Neural progenitor cell (in vitro differentiated cells): ENCODE data around the gene OR51D1. TPM values are rescaled to one million over a fixed set of nuclear protein-coding genes. Genes with fewer than 3 reads are reported as not detected.

Source experiments
- DNase-seq: peaks from one replicate; pipeline ENCODE4 v3.0.0-alpha.2; 2016; ENCODE audit warnings: low spot score
- H2AFZ ChIP-seq: fragments of 200-600 bp; sonication (generic); replicated peaks from 2 replicates; pipeline ENCODE4 v1.6.1; 2016; ENCODE audit warnings: antibody characterized with exemption
- H3F3A ChIP-seq: fragments of 200-600 bp; sonication (generic); 2 replicates; pipeline ENCODE4 v1.6.1; 2016; ENCODE audit warnings: antibody characterized with exemption, low read depth
- H3K27ac ChIP-seq: fragments of 200-600 bp; sonication (generic); 2 replicates; pipeline ENCODE4 v1.5.1; 2016; ENCODE audit warnings: mild to moderate bottlenecking
- H3K27me3 ChIP-seq: fragments of 200-600 bp; sonication (generic); 2 replicates; pipeline ENCODE4 v1.6.1; 2016; ENCODE audit warnings: mild to moderate bottlenecking, moderate library complexity
- H3K36me3 ChIP-seq: fragments of 200-600 bp; sonication (generic); 2 replicates; pipeline ENCODE4 v1.5.1; 2016
- H3K4me1 ChIP-seq: fragments of 200-600 bp; sonication (generic); 2 replicates; pipeline ENCODE4 v1.6.1; 2016; ENCODE audit warnings: mixed run types
- H3K4me2 ChIP-seq: fragments of 200-600 bp; sonication (generic); 2 replicates; pipeline ENCODE4 v1.6.1; 2016
- H3K4me3 ChIP-seq: fragments of 200-600 bp; sonication (generic); 2 replicates; pipeline ENCODE4 v1.5.1; 2016
- H3K79me2 ChIP-seq: fragments of 200-600 bp; sonication (generic); 2 replicates; pipeline ENCODE4 v1.6.1; 2016; ENCODE audit warnings: low read depth
- H3K9ac ChIP-seq: fragments of 200-600 bp; sonication (generic); 2 replicates; pipeline ENCODE4 v1.6.1; 2016
- H3K9me3 ChIP-seq: fragments of 200-600 bp; sonication (generic); 2 replicates; pipeline ENCODE4 v1.5.1; 2016; ENCODE audit warnings: low read depth
- H4K20me1 ChIP-seq: fragments of 200-600 bp; sonication (generic); 2 replicates; pipeline ENCODE4 v1.6.1; 2016; ENCODE audit warnings: low read depth
- H3K27ac Mint-ChIP-seq: 3 replicates; pipeline ENCODE4 v1.8.0; 2021; ENCODE audit warnings: mixed read lengths
- H3K27me3 Mint-ChIP-seq: 2 replicates; pipeline ENCODE4 v1.8.0; 2022; ENCODE audit warnings: low read depth, mild to moderate bottlenecking, inconsistent platforms, moderate library complexity, mixed read lengths; ENCODE audit not compliant: insufficient read depth
- H3K36me3 Mint-ChIP-seq: 3 replicates; pipeline ENCODE4 v1.8.0; 2021; ENCODE audit warnings: mixed read lengths
- H3K4me1 Mint-ChIP-seq: 3 replicates; pipeline ENCODE4 v1.8.0; 2021; ENCODE audit warnings: mixed read lengths
- H3K4me3 Mint-ChIP-seq: 3 replicates; pipeline ENCODE4 v1.8.0; 2021; ENCODE audit warnings: mild to moderate bottlenecking, moderate library complexity, mixed read lengths
- H3K9me3 Mint-ChIP-seq: 3 replicates; pipeline ENCODE4 v1.8.0; 2020; ENCODE audit warnings: mixed read lengths
- EZH2 ChIP-seq: fragments of 200-600 bp; sonication (generic); IDR thresholded peaks from 2 replicates; pipeline ENCODE4 v1.6.1; 2017; ENCODE audit warnings: antibody characterized with exemption, mild to moderate bottlenecking, moderate library complexity
- EZH2phosphoT487 ChIP-seq: fragments of 200-600 bp; sonication (generic); IDR thresholded peaks from 2 replicates; pipeline ENCODE4 v1.6.1; 2017; ENCODE audit warnings: antibody characterized with exemption
- total RNA-seq: library from RNA; depleted of rRNA; stranded (reverse); fragments of >200 nt; gene quantifications from 2 replicates; pipeline ENCODE4 v1.2.3, GENCODE V29; 2015; ENCODE audit warnings: low replicate concordance
- TF ChIP-seq, protein P1 (sequence below): fragments of 200-600 bp; sonication (generic); IDR thresholded peaks from 2 replicates; pipeline ENCODE4 v1.5.1; 2017; ENCODE audit warnings: antibody characterized with exemption, mild to moderate bottlenecking

The OR51D1 gene
- total RNA-seq, 1 donor from 2014 or later: not detected

GRCh38 chr11:4605057-4605456, 32.2 kb upstream of the OR51D1 start:
- Histone ChIP-seq H3K27me3 (no peaks in the 10 kb centered on the region), H2AFZ (no peak overlapping the region), H3K27ac (no peak overlapping the region), H3F3A (peaks cover 13% of the 10 kb centered on the region), H3K79me2 (no peaks in the 10 kb centered on the region), H3K4me1 (peaks cover 4% of the 10 kb centered on the region), H3K9ac (no peak overlapping the region), H4K20me1 (no peaks in the 10 kb centered on the region), H3K4me2 (no peak overlapping the region), H3K36me3 (no peaks in the 10 kb centered on the region), H3K4me3 (no peak overlapping the region), H3K9me3 (no peaks in the 10 kb centered on the region)
- TF ChIP-seq, protein P1, sequence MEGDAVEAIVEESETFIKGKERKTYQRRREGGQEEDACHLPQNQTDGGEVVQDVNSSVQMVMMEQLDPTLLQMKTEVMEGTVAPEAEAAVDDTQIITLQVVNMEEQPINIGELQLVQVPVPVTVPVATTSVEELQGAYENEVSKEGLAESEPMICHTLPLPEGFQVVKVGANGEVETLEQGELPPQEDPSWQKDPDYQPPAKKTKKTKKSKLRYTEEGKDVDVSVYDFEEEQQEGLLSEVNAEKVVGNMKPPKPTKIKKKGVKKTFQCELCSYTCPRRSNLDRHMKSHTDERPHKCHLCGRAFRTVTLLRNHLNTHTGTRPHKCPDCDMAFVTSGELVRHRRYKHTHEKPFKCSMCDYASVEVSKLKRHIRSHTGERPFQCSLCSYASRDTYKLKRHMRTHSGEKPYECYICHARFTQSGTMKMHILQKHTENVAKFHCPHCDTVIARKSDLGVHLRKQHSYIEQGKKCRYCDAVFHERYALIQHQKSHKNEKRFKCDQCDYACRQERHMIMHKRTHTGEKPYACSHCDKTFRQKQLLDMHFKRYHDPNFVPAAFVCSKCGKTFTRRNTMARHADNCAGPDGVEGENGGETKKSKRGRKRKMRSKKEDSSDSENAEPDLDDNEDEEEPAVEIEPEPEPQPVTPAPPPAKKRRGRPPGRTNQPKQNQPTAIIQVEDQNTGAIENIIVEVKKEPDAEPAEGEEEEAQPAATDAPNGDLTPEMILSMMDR: no peak
- no peak for TF ChIP-seq EZH2
- TF ChIP-seq EZH2phosphoT487: no peak
- DNase-seq: no peak
- Mint-ChIP-seq H3K4me3 (no peak overlapping the region), H3K4me1 (peaks cover 11% of the 10 kb centered on the region), H3K27ac (no peak overlapping the region), H3K9me3 (no peaks in the 10 kb centered on the region), H3K36me3 (peaks cover 13% of the 10 kb centered on the region), H3K27me3 (no peaks in the 10 kb centered on the region)

DNA sequence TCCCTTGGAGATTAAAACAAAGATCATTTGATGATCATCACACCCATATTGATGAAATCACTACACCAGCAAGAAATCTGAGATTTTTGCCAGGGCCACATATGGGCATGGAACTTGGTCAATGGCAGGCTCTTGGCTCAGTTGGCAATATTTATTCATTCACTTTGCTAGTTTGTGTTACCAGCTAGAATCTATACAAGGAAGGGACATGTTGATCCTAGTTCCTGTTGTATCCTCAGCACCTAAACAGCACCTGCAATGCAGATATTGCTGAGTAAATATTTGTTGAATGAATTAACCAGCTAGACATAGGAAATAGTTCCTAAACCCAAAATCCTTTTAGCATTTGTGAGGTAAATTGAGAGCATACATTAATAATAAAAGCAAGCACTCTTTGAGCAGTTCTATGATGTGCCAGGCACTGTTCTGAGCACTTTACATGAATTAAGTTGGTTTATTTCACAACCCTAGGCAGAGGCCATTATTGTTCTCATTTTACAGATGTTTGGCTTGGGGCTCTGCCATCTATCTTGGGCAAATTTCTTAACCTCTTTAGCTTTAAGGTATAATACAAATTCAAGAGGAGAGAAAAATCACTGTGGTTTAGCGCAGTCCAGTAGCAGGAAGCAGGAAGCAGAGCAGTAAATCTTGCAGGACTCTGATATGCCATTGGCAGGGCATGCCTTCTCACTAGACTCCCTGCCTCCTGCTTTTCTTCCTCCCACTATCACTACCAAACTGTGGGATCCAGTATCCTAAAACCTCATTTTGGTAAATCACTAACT, 30.9 kb upstream of the OR51D1 start:
- peak overlapping the region; percentile 93 for H3K4me3 Mint-ChIP-seq
- no peaks in the 10 kb centered on the region for H3K27me3 ChIP-seq
- H3K4me2 ChIP-seq: peak overlapping the region; percentile 82
- no peak for TF ChIP-seq EZH2
- no peak for TF ChIP-seq EZH2phosphoT487
- TF ChIP-seq, protein P1: no peak
- H3F3A ChIP-seq: peaks cover 13% of the 10 kb centered on the region
- no peak overlapping the region for H2AFZ ChIP-seq
- H3K36me3 Mint-ChIP-seq: peaks cover 5% of the 10 kb centered on the region
- peaks cover 11% of the 10 kb centered on the region for H3K4me1 Mint-ChIP-seq
- DNase-seq: no peak
- peaks cover 4% of the 10 kb centered on the region for H3K4me1 ChIP-seq
- no peaks in the 10 kb centered on the region for H3K36me3 ChIP-seq
- H3K27me3 Mint-ChIP-seq: no peaks in the 10 kb centered on the region
- H3K9ac ChIP-seq: no peak overlapping the region
- peak overlapping the region; percentile 64 for H3K4me3 ChIP-seq
- H3K27ac Mint-ChIP-seq: no peak overlapping the region
- no peaks in the 10 kb centered on the region for H3K9me3 ChIP-seq
- no peak overlapping the region for H3K27ac ChIP-seq
- no peaks in the 10 kb centered on the region for H3K79me2 ChIP-seq
- no peaks in the 10 kb centered on the region for H4K20me1 ChIP-seq
- no peaks in the 10 kb centered on the region for H3K9me3 Mint-ChIP-seq

DNA sequence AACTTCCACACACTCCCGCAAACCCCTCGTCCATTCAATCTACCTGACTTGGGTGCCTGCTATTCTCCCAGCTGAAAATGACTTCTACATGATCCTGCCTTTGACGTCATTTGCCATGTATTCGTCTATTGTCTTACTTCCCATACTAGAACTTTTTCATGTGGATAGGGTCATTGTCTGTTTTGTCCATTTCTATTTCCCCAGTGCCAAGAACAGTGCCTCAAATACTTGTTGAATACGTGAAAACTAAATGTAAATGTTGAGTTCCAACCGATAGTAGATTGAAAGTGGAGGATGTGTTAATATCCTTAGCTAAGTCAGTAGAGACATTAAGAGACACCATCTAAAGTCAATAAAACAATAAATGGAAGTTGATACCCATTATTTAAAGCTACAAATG, 30.2 kb upstream of the OR51D1 start:
- no peak for TF ChIP-seq EZH2phosphoT487
- TF ChIP-seq, protein P1: no peak
- no peak for TF ChIP-seq EZH2
- H2AFZ ChIP-seq: peak overlapping the region; percentile 78
- H3K27ac ChIP-seq: no peak overlapping the region
- Mint-ChIP-seq H3K4me3 (peak overlapping the region; percentile 93), H3K36me3 (peaks cover 5% of the 10 kb centered on the region), H3K9me3 (no peaks in the 10 kb centered on the region), H3K27ac (peak overlapping the region; percentile 13), H3K4me1 (peaks cover 12% of the 10 kb centered on the region), H3K27me3 (no peaks in the 10 kb centered on the region)
- no peaks in the 10 kb centered on the region for H3K79me2 ChIP-seq
- H3K4me2 ChIP-seq: peak overlapping the region; percentile 82
- peak overlapping the region; percentile 64 for H3K4me3 ChIP-seq
- no peaks in the 10 kb centered on the region for H3K36me3 ChIP-seq
- H3K9ac ChIP-seq: no peak overlapping the region
- H3K4me1 ChIP-seq: peaks cover 4% of the 10 kb centered on the region
- no peaks in the 10 kb centered on the region for H3K9me3 ChIP-seq
- H3K27me3 ChIP-seq: no peaks in the 10 kb centered on the region
- no peak for DNase-seq
- H4K20me1 ChIP-seq: no peaks in the 10 kb centered on the region
- H3F3A ChIP-seq: peaks cover 13% of the 10 kb centered on the region
